NT2/D1 (cell line): ENCODE measurements around the gene TMEM175.

Experiments used
- DNase-seq: peaks from one replicate; pipeline ENCODE4 v3.0.0-alpha.2; 2011; ENCODE audit warnings: low read depth, low spot score
- H3K27me3 ChIP-seq: 2 replicates; pipeline ENCODE4 v1.6.0; 2011; ENCODE audit warnings: mild to moderate bottlenecking; ENCODE audit not compliant: insufficient read length, insufficient read depth
- H3K36me3 ChIP-seq: 2 replicates; pipeline ENCODE4 v1.6.1; 2011; ENCODE audit warnings: mild to moderate bottlenecking, low read length, mixed read lengths; ENCODE audit not compliant: insufficient read depth, insufficient read length
- H3K4me1 ChIP-seq: 2 replicates; pipeline ENCODE4 v1.5.1; 2011; ENCODE audit not compliant: insufficient read depth, insufficient read length
- H3K4me3 ChIP-seq: 2 replicates; pipeline ENCODE4 v1.5.1; 2011; ENCODE audit warnings: low read depth; ENCODE audit not compliant: insufficient read length
- H3K9ac ChIP-seq: 2 replicates; pipeline ENCODE4 v1.6.0; 2011; ENCODE audit warnings: low read depth; ENCODE audit not compliant: insufficient read length
- H3K9me3 ChIP-seq: 2 replicates; pipeline ENCODE4 v1.5.1; 2011; ENCODE audit warnings: mild to moderate bottlenecking, low read length; ENCODE audit not compliant: insufficient read depth
- SUZ12 ChIP-seq: IDR thresholded peaks from 2 replicates; pipeline ENCODE4 v1.6.1; 2011; ENCODE audit not compliant: insufficient read length, insufficient read depth; ENCODE audit errors: extremely low read depth
- YY1 ChIP-seq: IDR thresholded peaks from 2 replicates; pipeline ENCODE4 v1.6.1; 2011; ENCODE audit not compliant: insufficient read length, insufficient read depth
- ZNF274 ChIP-seq: IDR thresholded peaks from 2 replicates; pipeline ENCODE4 v1.6.1; 2011; ENCODE audit warnings: mild to moderate bottlenecking, low read depth, low read length

Gene TMEM175

DNA sequence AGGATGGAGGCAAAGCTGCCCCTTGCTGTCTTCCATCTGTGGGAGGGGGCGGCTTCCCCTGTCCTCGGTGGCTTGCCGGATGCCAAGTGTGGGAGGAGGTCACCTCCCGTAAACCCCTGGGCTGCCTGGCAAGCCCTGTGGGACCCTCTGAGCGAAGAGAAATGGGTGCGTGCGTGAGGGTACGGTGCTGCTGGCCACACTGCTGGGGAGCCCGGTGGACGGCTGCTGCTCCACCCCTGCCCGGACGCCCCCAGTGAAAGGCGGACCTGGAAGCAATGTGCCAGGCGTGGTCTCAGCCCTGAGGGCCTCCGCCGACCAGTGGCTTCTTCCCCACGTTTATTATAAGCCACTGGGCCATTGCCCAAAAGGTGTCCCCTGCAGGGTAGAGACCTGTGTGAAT, 50.0 kb downstream of the TMEM175 start:
- H3K9ac ChIP-seq, result no peak overlapping the region
- H3K9me3 ChIP-seq, result no peaks in the 10 kb centered on the region
- peaks cover 2% of the 10 kb centered on the region for H3K4me1 ChIP-seq
- TF ChIP-seq YY1, result no peak
- no peak for TF ChIP-seq SUZ12
- no peak for TF ChIP-seq ZNF274
- H3K36me3 ChIP-seq, result no peaks in the 10 kb centered on the region
- H3K27me3 ChIP-seq, result peaks cover 14% of the 10 kb centered on the region
- DNase-seq, result no peak
- H3K4me3 ChIP-seq, result no peak overlapping the region

DNA sequence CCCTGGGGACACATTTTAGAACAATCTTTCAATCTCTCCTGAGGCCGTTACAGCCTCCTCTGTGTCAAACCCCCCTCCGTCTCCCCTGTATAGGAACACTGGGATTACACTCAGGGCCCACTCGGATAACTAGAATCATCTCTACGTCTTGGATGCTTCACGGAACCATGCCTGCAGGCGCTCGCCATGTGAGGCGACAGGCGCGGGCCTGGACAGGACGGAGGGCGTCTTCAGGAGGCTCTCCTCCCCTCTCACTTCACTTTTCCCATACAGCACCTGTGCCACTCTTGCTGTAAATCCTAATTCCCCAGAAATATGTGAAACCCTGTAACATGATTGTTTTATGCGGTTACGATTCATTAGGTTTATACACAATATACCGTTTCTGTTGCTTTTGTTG, 50.6 kb downstream of the TMEM175 start:
- Histone ChIP-seq H3K9ac (no peak overlapping the region), H3K4me1 (peaks cover 4% of the 10 kb centered on the region), H3K4me3 (no peak overlapping the region), H3K9me3 (no peaks in the 10 kb centered on the region), H3K36me3 (no peaks in the 10 kb centered on the region), H3K27me3 (peaks cover 14% of the 10 kb centered on the region)
- no peak for TF ChIP-seq SUZ12
- no peak for TF ChIP-seq ZNF274
- TF ChIP-seq YY1, result no peak
- DNase-seq, result no peak

DNA sequence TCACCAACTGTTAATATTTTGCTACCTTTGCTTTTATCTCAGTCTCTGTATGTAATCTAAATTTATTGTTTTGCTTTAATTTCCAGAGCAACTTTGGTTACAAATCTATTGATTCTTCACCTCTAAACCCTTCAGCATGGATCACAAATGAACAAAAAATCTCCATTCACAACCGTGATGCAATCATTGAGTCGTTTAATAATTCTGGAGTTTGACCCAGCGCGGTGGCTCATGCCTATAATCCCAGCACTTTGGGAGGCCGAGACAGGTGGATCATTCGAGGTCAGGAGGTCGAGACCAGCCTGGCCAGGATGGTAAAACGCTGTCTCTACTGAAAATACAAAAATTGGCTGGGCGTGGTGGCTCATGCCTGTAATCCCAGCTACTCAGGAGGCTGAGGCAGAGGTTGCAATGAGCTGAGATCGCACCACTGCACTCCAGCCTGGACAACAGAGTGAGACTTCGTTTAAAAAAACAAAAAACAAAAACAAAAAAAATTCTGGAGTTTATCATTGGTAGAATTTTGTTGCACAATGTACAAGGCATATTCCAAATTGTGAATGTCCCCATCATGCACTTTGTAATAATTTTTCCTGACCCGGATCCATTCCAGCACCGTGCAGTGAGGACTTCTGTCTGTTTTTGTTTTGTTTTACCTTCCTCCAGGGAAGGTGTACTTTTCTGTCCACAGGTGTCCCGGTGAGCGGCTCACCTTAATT, 52.2 kb downstream of the TMEM175 start:
- Histone ChIP-seq H3K9ac (peak overlapping the region; percentile 37), H3K27me3 (peaks cover 14% of the 10 kb centered on the region), H3K9me3 (no peaks in the 10 kb centered on the region), H3K4me1 (peaks cover 9% of the 10 kb centered on the region), H3K4me3 (no peak overlapping the region), H3K36me3 (no peaks in the 10 kb centered on the region)
- no peak for TF ChIP-seq YY1
- no peak for TF ChIP-seq SUZ12
- TF ChIP-seq ZNF274, result no peak
- DNase-seq, result no peak

DNA sequence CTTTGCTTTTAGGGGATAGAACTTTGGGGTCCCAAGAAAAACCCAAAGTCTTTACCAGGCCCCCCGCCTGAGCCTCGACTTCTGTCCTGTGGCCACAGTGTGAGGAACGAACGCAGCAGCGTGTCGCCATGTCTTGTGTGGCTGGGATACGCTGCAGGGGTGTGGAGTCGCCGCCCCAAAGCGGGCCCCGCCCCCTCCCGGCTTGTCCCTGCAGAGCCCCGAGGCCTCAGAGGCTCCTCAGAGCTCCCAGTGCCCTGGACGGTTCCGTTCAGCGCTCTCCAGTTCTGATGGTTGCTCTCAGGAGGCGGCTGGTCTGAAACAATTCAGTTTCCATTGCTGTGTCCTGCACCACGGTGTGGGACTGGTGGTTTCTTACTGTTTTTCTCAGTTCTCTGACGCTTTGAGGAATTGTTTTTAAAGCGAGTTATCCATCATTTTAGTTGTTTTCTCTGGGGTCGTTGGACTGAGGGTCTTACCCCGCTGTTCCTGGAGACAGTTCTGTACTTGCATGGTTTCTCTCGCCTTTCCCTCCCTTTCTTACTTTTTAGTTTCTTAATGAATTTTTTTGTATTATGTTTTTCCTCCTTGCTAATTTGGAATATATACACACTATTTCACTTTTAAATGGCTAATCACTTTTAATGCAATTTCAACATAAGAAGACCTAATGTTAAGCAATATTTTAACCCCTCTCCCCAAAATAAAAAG, 53.0 kb downstream of the TMEM175 start:
- Histone ChIP-seq H3K4me3 (no peak overlapping the region), H3K27me3 (peaks cover 14% of the 10 kb centered on the region)

DNA sequence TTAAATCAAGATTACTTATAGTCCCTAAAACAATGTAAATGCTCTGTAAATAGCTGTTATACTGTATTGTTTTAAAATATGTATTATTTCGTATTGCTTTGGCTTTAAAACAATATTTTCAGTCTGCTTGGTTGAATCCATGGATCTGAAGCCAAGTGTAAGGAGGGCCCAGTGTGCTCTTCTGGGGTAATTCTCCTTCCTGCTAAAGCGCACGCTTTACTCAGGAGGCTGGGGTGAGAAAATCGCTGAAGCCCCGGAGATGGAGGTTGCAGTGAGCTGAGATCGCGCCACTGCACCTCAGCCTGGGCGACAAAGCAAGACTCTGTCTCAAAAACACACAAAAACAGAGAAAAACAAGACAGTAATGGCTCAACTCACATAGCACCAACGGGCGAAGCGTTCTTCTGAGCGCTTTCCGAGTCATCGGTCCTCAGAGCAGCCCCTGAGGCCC, 54.2 kb downstream of the TMEM175 start:
- no peak for TF ChIP-seq YY1
- no peak for TF ChIP-seq ZNF274
- no peak for TF ChIP-seq SUZ12
- Histone ChIP-seq H3K4me1 (peaks cover 9% of the 10 kb centered on the region), H3K27me3 (peaks cover 14% of the 10 kb centered on the region), H3K9ac (peak overlapping the region; percentile 83), H3K4me3 (peak overlapping the region; percentile 67), H3K9me3 (no peaks in the 10 kb centered on the region), H3K36me3 (peaks cover 7% of the 10 kb centered on the region)
- no peak for DNase-seq

More for the DNA sequence above, 53.0 kb downstream of the TMEM175 start:
- peaks cover 5% of the 10 kb centered on the region for H3K36me3 ChIP-seq
- peak overlapping the region; percentile 37 for H3K9ac ChIP-seq
- H3K4me1 ChIP-seq, result peaks cover 9% of the 10 kb centered on the region
- TF ChIP-seq YY1 (no peak), ZNF274 (no peak), SUZ12 (no peak)
- no peaks in the 10 kb centered on the region for H3K9me3 ChIP-seq
- no peak for DNase-seq

DNA sequence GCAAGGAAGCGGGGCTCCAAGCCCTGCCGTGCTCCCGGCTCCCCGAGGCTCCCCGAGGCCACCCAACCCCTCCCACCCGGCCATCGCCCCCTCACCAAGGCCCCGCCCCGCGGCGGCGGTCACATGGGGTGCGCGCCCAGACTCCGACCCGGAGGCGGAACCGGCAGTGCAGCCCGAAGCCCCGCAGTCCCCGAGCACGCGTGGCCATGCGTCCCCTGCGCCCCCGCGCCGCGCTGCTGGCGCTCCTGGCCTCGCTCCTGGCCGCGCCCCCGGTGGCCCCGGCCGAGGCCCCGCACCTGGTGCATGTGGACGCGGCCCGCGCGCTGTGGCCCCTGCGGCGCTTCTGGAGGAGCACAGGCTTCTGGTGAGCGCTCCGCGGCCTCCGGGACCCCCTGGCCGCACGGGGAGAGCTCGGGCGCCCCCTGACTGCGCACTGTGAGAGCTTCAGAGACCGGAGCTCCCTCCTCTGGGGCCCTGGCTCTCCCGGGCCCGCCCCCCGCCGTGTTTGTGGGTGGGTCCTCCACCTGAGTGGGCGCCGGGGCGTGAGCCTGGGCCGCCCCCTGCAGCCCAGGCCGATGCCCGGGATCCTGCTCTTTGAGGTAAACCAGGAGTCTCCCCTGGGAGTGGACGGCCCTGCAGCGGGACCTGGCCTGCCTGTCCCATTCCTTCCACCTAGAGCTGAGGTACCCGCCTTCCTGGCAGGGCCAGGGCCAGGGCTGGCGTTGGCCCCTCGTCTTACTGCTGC, 54.8 kb downstream of the TMEM175 start, which contains the start of gene IDUA:
IDUA (plus strand) TSS at position 166 of the 745 bp plus-strand sequence; CDS start at position 207, 41 bp downstream.
- no peaks in the 10 kb centered on the region for H3K9me3 ChIP-seq
- peaks cover 7% of the 10 kb centered on the region for H3K36me3 ChIP-seq
- H3K9ac ChIP-seq, result peak within 1 kb of the TSS; percentile 83
- DNase-seq, result no peak
- H3K4me1 ChIP-seq, result peaks cover 9% of the 10 kb centered on the region
- peaks cover 14% of the 10 kb centered on the region for H3K27me3 ChIP-seq
- no peak for TF ChIP-seq ZNF274
- no peak for TF ChIP-seq YY1
- TF ChIP-seq SUZ12, result no peak
- peak within 1 kb of the TSS; percentile 67 for H3K4me3 ChIP-seq
